ENCODE data around the gene HCN2. TPM values are rescaled to one million over a fixed set of nuclear protein-coding genes. Genes with fewer than 3 reads are reported as not detected.

HCN2 gene
- total and polyA plus RNA-seq, 2 of the 13 experiments (the other 11 are each of a cell fraction or from before 2014, with no cell fraction given): 0.01 TPM; not detected in 1

- TF ChIP-seq, protein P1, sequence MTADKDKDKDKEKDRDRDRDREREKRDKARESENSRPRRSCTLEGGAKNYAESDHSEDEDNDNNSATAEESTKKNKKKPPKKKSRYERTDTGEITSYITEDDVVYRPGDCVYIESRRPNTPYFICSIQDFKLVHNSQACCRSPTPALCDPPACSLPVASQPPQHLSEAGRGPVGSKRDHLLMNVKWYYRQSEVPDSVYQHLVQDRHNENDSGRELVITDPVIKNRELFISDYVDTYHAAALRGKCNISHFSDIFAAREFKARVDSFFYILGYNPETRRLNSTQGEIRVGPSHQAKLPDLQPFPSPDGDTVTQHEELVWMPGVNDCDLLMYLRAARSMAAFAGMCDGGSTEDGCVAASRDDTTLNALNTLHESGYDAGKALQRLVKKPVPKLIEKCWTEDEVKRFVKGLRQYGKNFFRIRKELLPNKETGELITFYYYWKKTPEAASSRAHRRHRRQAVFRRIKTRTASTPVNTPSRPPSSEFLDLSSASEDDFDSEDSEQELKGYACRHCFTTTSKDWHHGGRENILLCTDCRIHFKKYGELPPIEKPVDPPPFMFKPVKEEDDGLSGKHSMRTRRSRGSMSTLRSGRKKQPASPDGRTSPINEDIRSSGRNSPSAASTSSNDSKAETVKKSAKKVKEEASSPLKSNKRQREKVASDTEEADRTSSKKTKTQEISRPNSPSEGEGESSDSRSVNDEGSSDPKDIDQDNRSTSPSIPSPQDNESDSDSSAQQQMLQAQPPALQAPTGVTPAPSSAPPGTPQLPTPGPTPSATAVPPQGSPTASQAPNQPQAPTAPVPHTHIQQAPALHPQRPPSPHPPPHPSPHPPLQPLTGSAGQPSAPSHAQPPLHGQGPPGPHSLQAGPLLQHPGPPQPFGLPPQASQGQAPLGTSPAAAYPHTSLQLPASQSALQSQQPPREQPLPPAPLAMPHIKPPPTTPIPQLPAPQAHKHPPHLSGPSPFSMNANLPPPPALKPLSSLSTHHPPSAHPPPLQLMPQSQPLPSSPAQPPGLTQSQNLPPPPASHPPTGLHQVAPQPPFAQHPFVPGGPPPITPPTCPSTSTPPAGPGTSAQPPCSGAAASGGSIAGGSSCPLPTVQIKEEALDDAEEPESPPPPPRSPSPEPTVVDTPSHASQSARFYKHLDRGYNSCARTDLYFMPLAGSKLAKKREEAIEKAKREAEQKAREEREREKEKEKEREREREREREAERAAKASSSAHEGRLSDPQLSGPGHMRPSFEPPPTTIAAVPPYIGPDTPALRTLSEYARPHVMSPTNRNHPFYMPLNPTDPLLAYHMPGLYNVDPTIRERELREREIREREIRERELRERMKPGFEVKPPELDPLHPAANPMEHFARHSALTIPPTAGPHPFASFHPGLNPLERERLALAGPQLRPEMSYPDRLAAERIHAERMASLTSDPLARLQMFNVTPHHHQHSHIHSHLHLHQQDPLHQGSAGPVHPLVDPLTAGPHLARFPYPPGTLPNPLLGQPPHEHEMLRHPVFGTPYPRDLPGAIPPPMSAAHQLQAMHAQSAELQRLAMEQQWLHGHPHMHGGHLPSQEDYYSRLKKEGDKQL (CRISPR knock-in tag; IDR thresholded peaks at IDR 0.05; ENCODE audit: low read depth): no peak
- peak; percentile 47; the same call in 1 of the 2 replicates for TF ChIP-seq DRAP1 (CRISPR knock-in tag; IDR thresholded peaks at IDR 0.05)
- no peak for TF ChIP-seq TEAD2 (CRISPR knock-in tag; IDR thresholded peaks at IDR 0.05)
- TF ChIP-seq IKZF5 (CRISPR knock-in tag; IDR thresholded peaks at IDR 0.05): 0 out of 2 replicates have a peak, but pooled peaks have one; percentile 38
- no peak for TF ChIP-seq ZNF354B (CRISPR knock-in tag; IDR thresholded peaks at IDR 0.05)
- peak; percentile 74; the same call in 1 of the 2 replicates for TF ChIP-seq TCF7 (IDR thresholded peaks at IDR 0.05; ENCODE audit: low read depth)
- TF ChIP-seq PRMT3 (CRISPR knock-in tag; IDR thresholded peaks at IDR 0.05; ENCODE audit: borderline replicate concordance, low read depth): no peak
- TF ChIP-seq ZNF17 (CRISPR knock-in tag; IDR thresholded peaks at IDR 0.05): no peak
- TF ChIP-seq, protein P2, sequence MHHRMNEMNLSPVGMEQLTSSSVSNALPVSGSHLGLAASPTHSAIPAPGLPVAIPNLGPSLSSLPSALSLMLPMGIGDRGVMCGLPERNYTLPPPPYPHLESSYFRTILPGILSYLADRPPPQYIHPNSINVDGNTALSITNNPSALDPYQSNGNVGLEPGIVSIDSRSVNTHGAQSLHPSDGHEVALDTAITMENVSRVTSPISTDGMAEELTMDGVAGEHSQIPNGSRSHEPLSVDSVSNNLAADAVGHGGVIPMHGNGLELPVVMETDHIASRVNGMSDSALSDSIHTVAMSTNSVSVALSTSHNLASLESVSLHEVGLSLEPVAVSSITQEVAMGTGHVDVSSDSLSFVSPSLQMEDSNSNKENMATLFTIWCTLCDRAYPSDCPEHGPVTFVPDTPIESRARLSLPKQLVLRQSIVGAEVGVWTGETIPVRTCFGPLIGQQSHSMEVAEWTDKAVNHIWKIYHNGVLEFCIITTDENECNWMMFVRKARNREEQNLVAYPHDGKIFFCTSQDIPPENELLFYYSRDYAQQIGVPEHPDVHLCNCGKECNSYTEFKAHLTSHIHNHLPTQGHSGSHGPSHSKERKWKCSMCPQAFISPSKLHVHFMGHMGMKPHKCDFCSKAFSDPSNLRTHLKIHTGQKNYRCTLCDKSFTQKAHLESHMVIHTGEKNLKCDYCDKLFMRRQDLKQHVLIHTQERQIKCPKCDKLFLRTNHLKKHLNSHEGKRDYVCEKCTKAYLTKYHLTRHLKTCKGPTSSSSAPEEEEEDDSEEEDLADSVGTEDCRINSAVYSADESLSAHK (CRISPR knock-in tag; IDR thresholded peaks at IDR 0.05; ENCODE audit: borderline replicate concordance): no peak
- TF ChIP-seq ARID2 (CRISPR knock-in tag; IDR thresholded peaks at IDR 0.05; ENCODE audit: borderline replicate concordance): no peak
- no peak for TF ChIP-seq FOSL1 (CRISPR knock-in tag; IDR thresholded peaks at IDR 0.05; ENCODE audit: borderline replicate concordance)
- no peak for TF ChIP-seq ZNF234 (CRISPR knock-in tag; conservative IDR thresholded peaks at IDR 0.05)
- no peak for TF ChIP-seq NFRKB (IDR thresholded peaks at IDR 0.05)
- TF ChIP-seq BORCS8-MEF2B (CRISPR knock-in tag; IDR thresholded peaks at IDR 0.05): no peak
- TF ChIP-seq MIER3 (CRISPR knock-in tag; IDR thresholded peaks at IDR 0.05; ENCODE audit: borderline replicate concordance): no peak; the same call in 1 of the 2 replicates
- TF ChIP-seq ZNF136 (CRISPR knock-in tag; IDR thresholded peaks at IDR 0.05; ENCODE audit: low read depth): no peak
- TF ChIP-seq MAFF (IDR thresholded peaks at IDR 0.05; ENCODE audit: low read depth, low read length): no peak
- TF ChIP-seq HMGXB4 (CRISPR knock-in tag; IDR thresholded peaks at IDR 0.05; ENCODE audit: borderline replicate concordance in 1 of 2, low read depth in 1 of 2): no peak
Observed at GRCh38 chr19:558770-559439, 30.8 kb upstream of the HCN2 start (continued).

All from HepG2 (cell line).